ENCODE data around the gene POLR2C.

GRCh38 chr16:57508035-57508425 lies 45.6 kb downstream of the POLR2C start:
- TF ChIP-seq POLR2AphosphoS5 (IDR thresholded peaks at IDR 0.05; ENCODE audit: low read depth, low read length) (no peak), POLR2A (IDR thresholded peaks at IDR 0.05; ENCODE audit: low read depth, low read length) (no peak)

Data from GM12892 (cell line).